Endothelial cell of umbilical vein (primary cell): ENCODE data around the gene TNKS2. TPM values are rescaled to one million over a fixed set of nuclear protein-coding genes. Genes with fewer than 3 reads are reported as not detected.

ENCODE experiments used
- BruUV-seq: library from RNA; stranded (reverse); fragments of 400-500 nt; replicated peaks from 2 replicates; lab custom pipeline; 2021; lab: Mats Ljungman, UMichigan
- CTCF ChIA-PET: fragments of 300-600, 350-600 bp; sonication (Branson Sonifier 250); formaldehyde crosslinking; loops from one replicate; lab custom pipeline; 2021; ENCODE audit warnings: antibody characterized with exemption, inconsistent platforms; lab: Charles Lee
- POLR2A ChIA-PET: fragments of 300-600, 350-600 bp; sonication (Branson Sonifier 250); formaldehyde crosslinking; loops from one replicate; lab custom pipeline; 2021; ENCODE audit warnings: antibody characterized with exemption, inconsistent platforms; lab: Charles Lee
- DNase-seq: peaks from one replicate; pipeline ENCODE4 v3.0.0-alpha.2; 2011; ENCODE audit warnings: low read depth, low spot score
- FAIRE-seq: peaks from 2 replicates; lab custom pipeline; 2011; peaks lifted over from hg19 to GRCh38; lab: Jason Lieb, UNC
- H2AFZ ChIP-seq: 2 replicates; pipeline ENCODE4 v1.6.0; 2012; ENCODE audit warnings: low read depth, low read length, control low read depth, inconsistent platforms
- H3K27ac ChIP-seq: 2 replicates; pipeline ENCODE4 v1.5.1; 2011; ENCODE audit warnings: low read depth, mild to moderate bottlenecking, control low read depth, low read length, moderate library complexity; ENCODE audit not compliant: insufficient read depth
- H3K27me3 ChIP-seq, 2 experiments: 2 replicates each; pipeline versions ENCODE4 v1.6.0 to v1.6.1; 2011; ENCODE audit warnings: low read length in 2 of 2, mixed read lengths in 1 of 2; ENCODE audit not compliant: control insufficient read depth in 2 of 2, insufficient read depth in 2 of 2
- H3K36me3 ChIP-seq, 2 experiments: 2 replicates in 1 of 2; 3 replicates in 1 of 2; pipeline ENCODE4 v1.5.1; 2011; ENCODE audit warnings: low read length in 2 of 2, mild to moderate bottlenecking in 1 of 2, moderate library complexity in 1 of 2; ENCODE audit not compliant: control insufficient read depth in 2 of 2, insufficient read depth in 2 of 2; ENCODE audit errors: extremely low read depth in 1 of 2
- H3K4me1 ChIP-seq: 3 replicates; pipeline ENCODE4 v1.5.1; 2011; ENCODE audit warnings: mild to moderate bottlenecking, low read length; ENCODE audit not compliant: control insufficient read depth, insufficient read depth; ENCODE audit errors: extremely low read depth
- H3K4me2 ChIP-seq: 2 replicates; pipeline ENCODE4 v1.6.1; 2011; ENCODE audit warnings: low read length, control low read depth, mixed read lengths; ENCODE audit not compliant: insufficient read depth
- H3K4me3 ChIP-seq, 3 experiments: fragments of 200-600 bp in 1 of 3; sonication (generic), shearing (Covaris generic) in 1 of 3; replicated peaks in 1 of 3; 2 replicates each; pipeline ENCODE4 v1.5.1; 2011 to 2016; ENCODE audit warnings: control low read depth in 3 of 3, low read length in 3 of 3, mild to moderate bottlenecking in 2 of 3, inconsistent platforms in 1 of 3, low read depth in 1 of 3, moderate library complexity in 1 of 3; ENCODE audit not compliant: insufficient read depth in 1 of 3
- H3K79me2 ChIP-seq: 2 replicates; pipeline ENCODE4 v1.6.0; 2012; ENCODE audit warnings: low read length, inconsistent platforms; ENCODE audit not compliant: control insufficient read depth, insufficient read depth
- H3K9ac ChIP-seq: replicated peaks from 2 replicates; pipeline ENCODE3; 2011; ENCODE audit warnings: low read length, control low read depth; ENCODE audit not compliant: insufficient read depth; ENCODE audit errors: extremely low read depth
- H3K9me1 ChIP-seq: replicated peaks from 3 replicates; pipeline ENCODE4 v1.6.0; 2011; ENCODE audit warnings: mild to moderate bottlenecking, low read length; ENCODE audit not compliant: control insufficient read depth, insufficient read depth; ENCODE audit errors: extremely low read depth
- H3K9me3 ChIP-seq: replicated peaks from 2 replicates; pipeline ENCODE4 v1.5.1; 2012; ENCODE audit warnings: low read length, inconsistent platforms; ENCODE audit not compliant: control insufficient read depth, insufficient read depth
- H4K20me1 ChIP-seq: replicated peaks from 2 replicates; pipeline ENCODE3; 2011; ENCODE audit warnings: mild to moderate bottlenecking, low read length; ENCODE audit not compliant: control insufficient read depth, insufficient read depth; ENCODE audit errors: extremely low read depth
- EZH2 ChIP-seq: IDR thresholded peaks from 2 replicates; pipeline ENCODE4 v1.6.1; 2012; ENCODE audit warnings: borderline replicate concordance, low read depth, mild to moderate bottlenecking, moderate library complexity, low read length, inconsistent platforms; ENCODE audit not compliant: severe bottlenecking
- FOS ChIP-seq: IDR thresholded peaks from 2 replicates; pipeline ENCODE4 v1.6.1; 2011; ENCODE audit warnings: mild to moderate bottlenecking, low read length, moderate library complexity, borderline replicate concordance; ENCODE audit not compliant: insufficient read depth
- GATA2 ChIP-seq: IDR thresholded peaks from 2 replicates; pipeline ENCODE4 v1.7.0; 2011; ENCODE audit warnings: low read depth, mild to moderate bottlenecking, moderate library complexity, mixed read lengths, low read length; ENCODE audit not compliant: insufficient read length, insufficient read depth
- JUN ChIP-seq: IDR thresholded peaks from 2 replicates; pipeline ENCODE4 v1.6.1; 2011; ENCODE audit warnings: borderline replicate concordance, low read depth; ENCODE audit not compliant: insufficient read length, insufficient read depth
- MYC ChIP-seq: IDR thresholded peaks from one replicate; pipeline ENCODE4 v1.6.1; 2011; ENCODE audit warnings: mild to moderate bottlenecking, low read depth, low read length
- POLR2A ChIP-seq: IDR thresholded peaks from 2 replicates; pipeline ENCODE4 v1.6.1; 2012; ENCODE audit warnings: low read depth, mild to moderate bottlenecking, control low read depth, low read length
- POLR2AphosphoS5 ChIP-seq: IDR thresholded peaks from 2 replicates; pipeline ENCODE4 v1.6.1; 2012; ENCODE audit warnings: low read depth, mild to moderate bottlenecking, control low read depth, low read length, moderate library complexity; ENCODE audit not compliant: insufficient read depth
- dilution Hi-C: fragments of 300-500 bp; cut with MboI; formaldehyde crosslinking; loops from one replicate; pipeline ENCODE4 v1.15.0; 2019; ENCODE audit warnings: low sequenced_read_pairs; ENCODE audit not compliant: extremely low pct_ligation_motif_present
- intact Hi-C: fragments of 100-400 bp; cut with micrococcal nuclease; formaldehyde crosslinking; loops from one replicate; pipeline ENCODE4 v1.10.0; 2022
- polyA plus RNA-seq, 4 experiments: library from polyadenylated mRNA; depleted of rRNA in 3 of 4; stranded (reverse) in 3 of 4; unstranded in 1 of 4; fragments of >200 nt; gene quantifications; 2 replicates each; pipeline versions ENCODE4 v1.2.1 to v1.2.3, GENCODE V29; 2011 to 2012; ENCODE audit warnings: missing spikeins in 1 of 4
- total RNA-seq: library from RNA; stranded (reverse); gene quantifications from 2 replicates; pipeline ENCODE4 v1.2.3, GENCODE V29; 2021
- TF ChIP-seq, protein P1 (sequence below), 2 donors: IDR thresholded peaks; 1 replicate in 1 of 2; 2 replicates in 1 of 2; pipeline ENCODE4 v1.5.1; 2011; ENCODE audit warnings: low read length in 2 of 2, mild to moderate bottlenecking in 2 of 2, moderate library complexity in 2 of 2, control low read depth in 1 of 2, inconsistent platforms in 1 of 2, low read depth in 1 of 2; ENCODE audit not compliant: insufficient read depth in 1 of 2; ENCODE audit errors: extremely low read depth in 1 of 2
- TF ChIP-seq, protein P2 (sequence below): IDR thresholded peaks from 2 replicates; pipeline ENCODE4 v1.6.1; 2011; ENCODE audit not compliant: insufficient read depth, insufficient read length

The TNKS2 gene
- total and polyA plus RNA-seq, 2 donors (not counting 3 experiments of a cell fraction or from before 2014, with no cell fraction given) = 13.6 to 34.0 TPM

GRCh38 chr10:91908337-91909116 lies 110.3 kb downstream of the TNKS2 start:
- intact Hi-C loops = loop anchor here (2.0 kb wide), 1 partner anchor 110 kb away; the partner anchor contains the start of gene TNKS2

More at GRCh38 chr10:91908337-91909116, 110.3 kb downstream of the TNKS2 start:
- Histone ChIP-seq H3K27me3 (peaks cover 3% of the 10 kb centered on the region in 2 experiments), H2AFZ (peak overlapping the region; percentile 86), H3K9ac (peak overlapping the region; percentile 38), H3K36me3 (no peaks in the 10 kb centered on the region), H3K27ac (no peak overlapping the region), H3K4me2 (peak overlapping the region; percentile 96), H3K4me1 (peaks cover 18% of the 10 kb centered on the region), H4K20me1 (no peaks in the 10 kb centered on the region), H3K4me3 (peak overlapping the region; percentile 57 to 71 (median 63)), H3K9me1 (no peaks in the 10 kb centered on the region), H3K9me3 (no peaks in the 10 kb centered on the region), H3K79me2 (no peaks in the 10 kb centered on the region)
- dilution Hi-C loops = no loop called here
- ChIA-PET CTCF (interaction anchor here (0.6 to 4.1 kb wide), 13 partner anchors 15 to 610 kb away, joined by 3 to 24 read pairs (median 3); partner anchors contain the start of gene BTAF1), POLR2A (interaction anchor here (1.6 kb wide), 1 partner anchor 15 kb away, joined by 6 read pairs; the partner anchor contains the start of gene BTAF1)
- TF ChIP-seq FOS (no peak), EZH2 (peak; percentile 53), MYC (peak; percentile 42), GATA2 (no peak), POLR2AphosphoS5 (no peak), JUN (no peak), POLR2A (no peak)
- TF ChIP-seq, protein P1, sequence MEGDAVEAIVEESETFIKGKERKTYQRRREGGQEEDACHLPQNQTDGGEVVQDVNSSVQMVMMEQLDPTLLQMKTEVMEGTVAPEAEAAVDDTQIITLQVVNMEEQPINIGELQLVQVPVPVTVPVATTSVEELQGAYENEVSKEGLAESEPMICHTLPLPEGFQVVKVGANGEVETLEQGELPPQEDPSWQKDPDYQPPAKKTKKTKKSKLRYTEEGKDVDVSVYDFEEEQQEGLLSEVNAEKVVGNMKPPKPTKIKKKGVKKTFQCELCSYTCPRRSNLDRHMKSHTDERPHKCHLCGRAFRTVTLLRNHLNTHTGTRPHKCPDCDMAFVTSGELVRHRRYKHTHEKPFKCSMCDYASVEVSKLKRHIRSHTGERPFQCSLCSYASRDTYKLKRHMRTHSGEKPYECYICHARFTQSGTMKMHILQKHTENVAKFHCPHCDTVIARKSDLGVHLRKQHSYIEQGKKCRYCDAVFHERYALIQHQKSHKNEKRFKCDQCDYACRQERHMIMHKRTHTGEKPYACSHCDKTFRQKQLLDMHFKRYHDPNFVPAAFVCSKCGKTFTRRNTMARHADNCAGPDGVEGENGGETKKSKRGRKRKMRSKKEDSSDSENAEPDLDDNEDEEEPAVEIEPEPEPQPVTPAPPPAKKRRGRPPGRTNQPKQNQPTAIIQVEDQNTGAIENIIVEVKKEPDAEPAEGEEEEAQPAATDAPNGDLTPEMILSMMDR (IDR thresholded peaks at IDR 0.05; ENCODE audit: extremely low read depth in 1 of 2, insufficient read depth in 1 of 2, low read depth in 1 of 2, low read length in 2 of 2) = peak; percentile 37 to 51
- TF ChIP-seq, protein P2, sequence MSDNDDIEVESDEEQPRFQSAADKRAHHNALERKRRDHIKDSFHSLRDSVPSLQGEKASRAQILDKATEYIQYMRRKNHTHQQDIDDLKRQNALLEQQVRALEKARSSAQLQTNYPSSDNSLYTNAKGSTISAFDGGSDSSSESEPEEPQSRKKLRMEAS = no peak
- DNase-seq (peak; percentile 81), FAIRE-seq (peak; percentile 28)
- no TSS peak for BruUV-seq
